ENCODE results near the gene KLLN. TPM values are rescaled to one million over a fixed set of nuclear protein-coding genes. Genes with fewer than 3 reads are reported as not detected.
"Not testable (repeated sequence)": the region's sequence is repeated elsewhere in the genome, so short reads cannot be mapped to it uniquely, and the experiment has no call there.

KLLN gene
- total RNA-seq, 1 donor from 2014 or later, result 0.26 TPM

- DNase-seq (ENCODE audit: low read depth, low spot score), result no peak
These were observed 20.4 kb downstream of the KLLN start for GRCh38 chr10:87842776-87843497.

GRCh38 chr10:87842220-87842641 is 21.1 kb downstream of the KLLN start:
- DNase-seq (ENCODE audit: low read depth, low spot score), result no peak

GRCh38 chr10:87841186-87841585 is 22.1 kb downstream of the KLLN start:
- DNase-seq (ENCODE audit: low read depth, low spot score), result no peak

GRCh38 chr10:87838650-87839049 is 24.7 kb downstream of the KLLN start:
- no peak for DNase-seq (ENCODE audit: low read depth, low spot score)

- no peak for DNase-seq (ENCODE audit: low read depth, low spot score)
These were observed 25.9 kb downstream of the KLLN start for GRCh38 chr10:87837445-87837844.

GRCh38 chr10:87836098-87836497 is 27.2 kb downstream of the KLLN start:
- no peak for DNase-seq (ENCODE audit: low read depth, low spot score)

GRCh38 chr10:87829986-87830729 is 33.2 kb downstream of the KLLN start:
- DNase-seq (ENCODE audit: low read depth, low spot score), result no peak

- not testable (repeated sequence) for DNase-seq (ENCODE audit: low read depth, low spot score)
These were observed 34.3 kb downstream of the KLLN start for GRCh38 chr10:87829051-87829450.

GRCh38 chr10:87827681-87828080 is 35.7 kb downstream of the KLLN start:
- DNase-seq (ENCODE audit: low read depth, low spot score), result no peak

GRCh38 chr10:87826653-87827052 is 36.7 kb downstream of the KLLN start:
- no peak for DNase-seq (ENCODE audit: low read depth, low spot score)

- DNase-seq (ENCODE audit: low read depth, low spot score), result no peak
These were observed 44.1 kb downstream of the KLLN start for GRCh38 chr10:87819289-87819585.

GRCh38 chr10:87818505-87819288 is 44.6 kb downstream of the KLLN start:
- no peak for DNase-seq (ENCODE audit: low read depth, low spot score)

GRCh38 chr10:87817609-87818504 is 45.5 kb downstream of the KLLN start, which contains the start of gene ATAD1:
Gene ATAD1, minus strand, starts transcription at chr10:87818226. Its CDS starts 3,627 bp downstream, at chr10:87814599.
- DNase-seq (ENCODE audit: low read depth, low spot score), result peak; percentile 15

- no peak for DNase-seq (ENCODE audit: low read depth, low spot score)
These were observed 46.3 kb downstream of the KLLN start for GRCh38 chr10:87816898-87817608.

- no peak for DNase-seq (ENCODE audit: low read depth, low spot score)
These were observed 47.0 kb downstream of the KLLN start for GRCh38 chr10:87816163-87816897.

Other genes starting within 250 kb of the KLLN start
- gene PAPSS2, start 203.7 kb downstream of the KLLN start, total RNA-seq, result 74.2 and 74.3 TPM in 2 replicates
- 25.1 and 31.5 TPM in 2 replicates for gene ATAD1, start 45.3 kb downstream of the KLLN start, total RNA-seq
- 77.5 and 118 TPM in 2 replicates for gene PTEN, start 92 bp upstream of the KLLN start, total RNA-seq